ENCODE data around the gene MAP4K3. TPM values are rescaled to one million over a fixed set of nuclear protein-coding genes. Genes with fewer than 3 reads are reported as not detected.

MAP4K3 gene
- total and polyA plus RNA-seq, 2 donors (not counting 1 experiment from before 2014, with no cell fraction given), result 1.3 to 28.3 TPM

DNA sequence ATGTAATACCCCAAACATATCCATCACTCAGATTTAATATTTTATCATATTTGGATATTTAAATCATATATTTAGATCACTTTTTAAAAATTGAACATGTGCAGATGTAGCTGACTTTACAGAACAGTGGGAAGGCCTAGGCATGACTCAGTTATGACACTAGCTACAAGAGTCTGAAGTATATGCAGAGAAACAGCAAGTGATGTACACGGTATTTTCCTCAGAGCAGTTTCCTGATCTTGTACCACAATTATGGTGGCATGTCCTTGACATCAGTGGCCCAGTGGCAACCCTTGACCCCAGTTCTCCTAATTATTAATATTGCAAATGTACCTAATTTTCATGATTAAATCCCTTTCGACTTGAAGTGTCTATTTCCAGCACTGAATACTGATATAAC lies 221.5 kb downstream of the MAP4K3 start:
- TF ChIP-seq, protein P1, sequence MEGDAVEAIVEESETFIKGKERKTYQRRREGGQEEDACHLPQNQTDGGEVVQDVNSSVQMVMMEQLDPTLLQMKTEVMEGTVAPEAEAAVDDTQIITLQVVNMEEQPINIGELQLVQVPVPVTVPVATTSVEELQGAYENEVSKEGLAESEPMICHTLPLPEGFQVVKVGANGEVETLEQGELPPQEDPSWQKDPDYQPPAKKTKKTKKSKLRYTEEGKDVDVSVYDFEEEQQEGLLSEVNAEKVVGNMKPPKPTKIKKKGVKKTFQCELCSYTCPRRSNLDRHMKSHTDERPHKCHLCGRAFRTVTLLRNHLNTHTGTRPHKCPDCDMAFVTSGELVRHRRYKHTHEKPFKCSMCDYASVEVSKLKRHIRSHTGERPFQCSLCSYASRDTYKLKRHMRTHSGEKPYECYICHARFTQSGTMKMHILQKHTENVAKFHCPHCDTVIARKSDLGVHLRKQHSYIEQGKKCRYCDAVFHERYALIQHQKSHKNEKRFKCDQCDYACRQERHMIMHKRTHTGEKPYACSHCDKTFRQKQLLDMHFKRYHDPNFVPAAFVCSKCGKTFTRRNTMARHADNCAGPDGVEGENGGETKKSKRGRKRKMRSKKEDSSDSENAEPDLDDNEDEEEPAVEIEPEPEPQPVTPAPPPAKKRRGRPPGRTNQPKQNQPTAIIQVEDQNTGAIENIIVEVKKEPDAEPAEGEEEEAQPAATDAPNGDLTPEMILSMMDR (IDR thresholded peaks at IDR 0.05), result no peak
- TF ChIP-seq EZH2 (IDR thresholded peaks at IDR 0.05; ENCODE audit: borderline replicate concordance, insufficient read depth, low read depth, low read length, poor library complexity, severe bottlenecking), result no peak
- Mint-ChIP-seq H3K4me1 (peaks cover 2% of the 10 kb centered on the region), H3K4me3 (no peak overlapping the region), H3K9me3 (ENCODE audit: insufficient read depth) (no peaks in the 10 kb centered on the region), H3K27ac (no peak overlapping the region), H3K27me3 (no peaks in the 10 kb centered on the region)
- intact Hi-C loops (cut with micrococcal nuclease), result no loop called here
- peaks cover 0 to 3% of the 10 kb centered on the region in 2 donors for H3K4me1 ChIP-seq (ENCODE audit: control insufficient read depth in 2 of 2, insufficient read depth in 2 of 2, low read length in 2 of 2)
- H4K20me1 ChIP-seq (ENCODE audit: control insufficient read depth, insufficient read depth, low read length, poor library complexity, severe bottlenecking), result no peaks in the 10 kb centered on the region
- no peak for ATAC-seq (ENCODE audit: low read depth)
- DNase-seq, result no peak
- H3K9ac ChIP-seq (ENCODE audit: low read length), result no peak overlapping the region
- H3K79me2 ChIP-seq (ENCODE audit: control insufficient read depth, insufficient read depth, low read length), result no peaks in the 10 kb centered on the region
- no peak overlapping the region for H3K4me3 ChIP-seq (ENCODE audit: control extremely low read depth in 1 of 5, extremely low read depth in 1 of 5, insufficient read depth in 1 of 5, low read depth in 2 of 5, low read length in 4 of 5)
- H3K27ac ChIP-seq (ENCODE audit: low read length in 2 of 2), result no peak overlapping the region
- ChIA-PET POLR2A (no interaction called here), CTCF (no interaction called here)
- no peaks in the 10 kb centered on the region for H3K36me3 ChIP-seq (replicated peaks in 1 of 2; ENCODE audit: control extremely low read depth in 1 of 2, control insufficient read depth in 1 of 2, extremely low read depth in 1 of 2, insufficient read depth in 2 of 2, low read length in 1 of 2)
- H3K27me3 ChIP-seq (replicated peaks in 1 of 4; ENCODE audit: control extremely low read depth in 1 of 4, control insufficient read depth in 3 of 4, insufficient read depth in 4 of 4, low read length in 3 of 4), result no peaks in the 10 kb centered on the region
- WGBS (ENCODE audit: insufficient coverage), result 100% methylated on average over 1 of the region's 2 CpGs
- no peaks in the 10 kb centered on the region for H3K9me3 ChIP-seq (ENCODE audit: control extremely low read depth in 1 of 3, control insufficient read depth in 2 of 3, insufficient read depth in 1 of 3, low read length in 2 of 3)
- no peak overlapping the region for H2AFZ ChIP-seq (ENCODE audit: insufficient read depth, low read depth, low read length, poor library complexity, severe bottlenecking)
- no peak overlapping the region for H3K4me2 ChIP-seq (replicated peaks; ENCODE audit: low read depth, low read length, poor library complexity, severe bottlenecking)

DNA sequence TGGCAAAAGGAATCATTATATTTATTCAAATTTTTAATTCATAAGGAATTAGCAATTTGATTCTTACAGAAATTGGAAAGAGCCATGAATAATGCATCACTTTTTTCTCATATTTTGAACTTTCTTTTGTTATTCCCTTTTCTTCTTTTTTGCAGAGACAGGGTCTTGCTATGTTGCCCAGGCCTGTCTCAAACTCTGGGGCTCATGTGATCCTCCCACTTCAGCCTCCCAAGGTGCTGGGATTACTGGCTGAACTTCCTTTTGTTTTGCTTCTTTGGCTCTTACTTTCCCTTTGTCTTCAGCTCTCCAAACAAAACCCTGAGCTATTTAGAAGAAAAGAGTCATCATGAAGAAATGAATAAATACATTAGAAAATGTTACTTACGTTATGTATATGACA lies 224.1 kb downstream of the MAP4K3 start:
- Histone ChIP-seq H4K20me1 (ENCODE audit: control insufficient read depth, insufficient read depth, low read length, poor library complexity, severe bottlenecking) (no peaks in the 10 kb centered on the region), H3K4me1 (ENCODE audit: control insufficient read depth in 2 of 2, insufficient read depth in 2 of 2, low read length in 2 of 2) (peaks cover 0 to 3% of the 10 kb centered on the region in 2 donors), H3K79me2 (ENCODE audit: control insufficient read depth, insufficient read depth, low read length) (no peaks in the 10 kb centered on the region), H3K27ac (ENCODE audit: low read length in 2 of 2) (no peak overlapping the region), H3K9me3 (ENCODE audit: control extremely low read depth in 1 of 3, control insufficient read depth in 2 of 3, insufficient read depth in 1 of 3, low read length in 2 of 3) (no peaks in the 10 kb centered on the region), H3K9ac (ENCODE audit: low read length) (no peak overlapping the region), H3K4me2 (replicated peaks; ENCODE audit: low read depth, low read length, poor library complexity, severe bottlenecking) (no peak overlapping the region), H2AFZ (ENCODE audit: insufficient read depth, low read depth, low read length, poor library complexity, severe bottlenecking) (no peak overlapping the region), H3K27me3 (replicated peaks in 1 of 4; ENCODE audit: control extremely low read depth in 1 of 4, control insufficient read depth in 3 of 4, insufficient read depth in 4 of 4, low read length in 3 of 4) (no peaks in the 10 kb centered on the region), H3K4me3 (ENCODE audit: control extremely low read depth in 1 of 5, extremely low read depth in 1 of 5, insufficient read depth in 1 of 5, low read depth in 2 of 5, low read length in 4 of 5) (no peak overlapping the region), H3K36me3 (replicated peaks in 1 of 2; ENCODE audit: control extremely low read depth in 1 of 2, control insufficient read depth in 1 of 2, extremely low read depth in 1 of 2, insufficient read depth in 2 of 2, low read length in 1 of 2) (no peaks in the 10 kb centered on the region)
- H3K4me1 Mint-ChIP-seq, result peaks cover 2% of the 10 kb centered on the region
- DNase-seq (no peak), ATAC-seq (ENCODE audit: low read depth) (no peak)
- H3K27ac Mint-ChIP-seq, result no peak overlapping the region
- no peak for TF ChIP-seq EZH2 (IDR thresholded peaks at IDR 0.05; ENCODE audit: borderline replicate concordance, insufficient read depth, low read depth, low read length, poor library complexity, severe bottlenecking)
- TF ChIP-seq, protein P1 (IDR thresholded peaks at IDR 0.05), result no peak
- no CpG with 5 or more reads among the region's 1 CpG for WGBS (ENCODE audit: insufficient coverage)
- H3K9me3 Mint-ChIP-seq (ENCODE audit: insufficient read depth), result no peaks in the 10 kb centered on the region
- H3K4me3 Mint-ChIP-seq, result no peak overlapping the region
- ChIA-PET POLR2A (no interaction called here), CTCF (interaction anchor here (0.6 kb wide), 1 partner anchor 87 kb away, joined by 3 read pairs; no protein-coding TSS in a partner anchor)
- intact Hi-C loops (cut with micrococcal nuclease), result no loop called here
- H3K27me3 Mint-ChIP-seq, result no peaks in the 10 kb centered on the region

Measured in B cell (primary cell).